HG03135 (cell line): Measurements from ENCODE around the gene B4GALT1.
"Not testable (repeated sequence)": the region's sequence is repeated elsewhere in the genome, so short reads cannot be mapped to it uniquely, and the experiment has no call there.

Experiments
- ATAC-seq: cut with Tn5 transposase; IDR thresholded peaks from one replicate; pipeline ENCODE4 v1.9.1; 2021; ENCODE audit warnings: mild to moderate bottlenecking, moderate library complexity; ENCODE audit not compliant: unreplicated experiment

Gene B4GALT1

DNA sequence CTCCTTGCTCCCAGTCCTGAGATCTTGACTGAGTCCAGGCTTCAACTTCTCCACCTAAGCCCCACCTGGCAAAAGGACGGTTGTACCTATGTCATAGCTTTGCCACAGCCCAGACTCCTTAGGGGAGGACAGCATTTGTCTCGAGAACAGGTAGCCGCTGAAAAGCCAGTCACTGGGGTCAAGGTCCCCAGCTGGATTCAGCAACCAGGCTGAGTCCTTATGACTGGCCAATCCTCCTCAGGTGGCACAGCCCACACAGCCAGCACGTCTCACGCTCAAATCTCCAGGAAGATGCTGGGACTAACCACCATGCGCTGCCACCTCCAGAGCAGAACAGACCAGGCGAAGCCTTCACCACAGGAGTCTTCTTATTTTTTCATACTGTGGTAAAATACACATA lies 62.7 kb downstream of the B4GALT1 start:
- no peak for ATAC-seq

DNA sequence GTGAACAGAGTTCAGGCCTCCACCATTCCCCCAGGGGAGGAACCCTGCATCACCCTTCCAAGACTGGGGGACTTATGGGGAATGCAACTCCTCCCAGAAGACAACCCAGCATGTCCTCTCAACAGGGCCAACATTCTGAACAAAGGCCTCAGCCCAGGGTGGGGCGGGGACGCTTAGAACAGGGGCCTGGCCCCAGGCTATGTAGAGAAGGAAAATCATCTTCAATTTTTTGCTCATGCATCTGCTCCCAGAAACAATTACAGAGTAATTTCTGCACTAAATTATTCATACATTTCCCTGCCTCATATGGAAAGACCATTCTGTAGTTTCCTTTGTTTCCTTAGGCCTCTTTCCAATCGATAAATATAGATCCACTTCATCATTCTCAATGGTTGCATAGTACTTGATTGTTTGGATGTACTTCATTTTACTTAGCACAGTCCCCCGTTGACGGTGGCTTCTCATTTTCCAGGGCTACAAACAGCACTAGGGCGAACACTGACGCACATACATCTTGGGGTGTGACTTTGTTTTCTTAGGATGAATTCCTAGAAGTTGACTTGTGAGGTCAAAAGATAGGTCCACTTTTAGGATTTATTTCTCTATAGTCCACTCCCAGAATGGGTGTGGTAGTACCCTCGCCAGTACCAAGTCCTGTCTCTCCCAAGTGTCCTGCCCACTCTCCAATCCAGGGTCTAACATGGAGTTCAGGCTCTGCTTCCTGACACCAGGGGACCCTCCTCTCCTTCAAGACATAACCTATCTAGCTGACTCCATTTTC lies 63.4 kb downstream of the B4GALT1 start:
- no peak for ATAC-seq

DNA sequence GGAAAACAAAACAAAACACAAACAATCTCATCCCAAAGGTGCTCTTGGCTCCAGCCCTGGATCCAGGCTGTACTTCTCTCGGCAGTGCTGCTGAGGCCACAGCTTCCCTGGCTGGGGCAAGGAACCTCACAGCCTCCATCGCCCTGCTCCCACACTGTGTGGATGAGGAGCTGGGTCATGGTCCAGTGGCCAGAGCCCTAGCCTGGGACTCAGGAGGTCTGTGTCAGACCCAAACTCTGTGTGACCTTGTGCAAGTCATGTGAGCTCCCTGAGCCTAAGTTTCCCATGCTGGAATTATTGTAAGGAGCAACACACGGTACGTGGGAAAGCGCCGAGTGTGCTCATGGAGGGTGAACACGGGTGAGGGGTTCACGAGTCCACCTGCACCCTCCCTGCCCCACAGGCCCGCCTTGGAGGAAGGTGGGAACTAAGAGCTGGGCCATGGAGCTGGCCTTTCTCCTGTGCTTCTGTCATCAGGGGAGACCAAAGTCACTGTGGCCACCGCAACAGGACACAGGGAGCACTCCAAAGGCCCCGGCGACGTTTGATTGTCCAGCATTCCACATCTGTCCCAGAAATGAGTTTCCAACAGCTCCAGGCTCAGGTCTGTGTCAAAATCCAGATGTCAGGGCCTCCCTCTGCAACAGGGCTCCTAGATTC lies 64.5 kb downstream of the B4GALT1 start:
- no peak for ATAC-seq

DNA sequence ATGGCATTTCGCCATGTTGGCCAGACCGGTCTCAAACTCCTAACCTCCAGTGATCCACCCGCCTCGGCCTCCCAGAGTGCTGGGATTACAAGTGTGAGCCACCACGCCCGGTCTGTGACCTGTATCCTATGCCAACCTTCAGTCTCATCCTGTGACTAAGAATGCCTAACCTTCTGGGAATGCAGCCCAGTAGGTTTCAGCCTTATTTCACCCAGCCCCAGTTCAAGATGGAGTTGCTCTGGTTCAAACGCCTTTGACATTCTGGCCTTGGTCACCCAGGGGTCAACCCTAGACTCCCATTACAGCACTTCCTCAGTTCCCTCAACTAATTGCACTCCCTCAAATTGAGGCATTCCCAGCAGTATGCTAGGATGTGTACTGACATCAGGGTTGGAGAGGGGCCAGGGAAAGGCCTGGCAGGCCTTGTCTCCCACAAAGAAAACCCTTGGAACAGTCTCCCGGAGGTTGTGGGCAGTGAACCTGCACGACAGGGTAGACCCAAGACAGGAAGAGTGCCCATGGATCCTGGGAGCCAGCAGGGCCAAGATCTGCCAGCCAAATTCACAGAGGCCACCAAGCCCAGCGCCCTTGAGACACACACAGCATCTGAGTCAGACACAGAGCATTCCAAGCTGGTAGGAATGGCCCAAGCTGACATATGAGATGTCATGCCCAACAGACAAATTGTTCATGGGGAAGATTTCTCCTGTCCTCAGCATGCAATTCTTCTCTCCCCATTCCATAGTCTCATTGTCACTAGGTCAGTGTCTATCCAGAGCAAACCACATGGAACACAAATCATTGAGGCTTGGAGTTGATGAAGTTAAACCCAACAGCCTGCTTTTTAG lies 65.8 kb downstream of the B4GALT1 start:
- ATAC-seq: no peak

DNA sequence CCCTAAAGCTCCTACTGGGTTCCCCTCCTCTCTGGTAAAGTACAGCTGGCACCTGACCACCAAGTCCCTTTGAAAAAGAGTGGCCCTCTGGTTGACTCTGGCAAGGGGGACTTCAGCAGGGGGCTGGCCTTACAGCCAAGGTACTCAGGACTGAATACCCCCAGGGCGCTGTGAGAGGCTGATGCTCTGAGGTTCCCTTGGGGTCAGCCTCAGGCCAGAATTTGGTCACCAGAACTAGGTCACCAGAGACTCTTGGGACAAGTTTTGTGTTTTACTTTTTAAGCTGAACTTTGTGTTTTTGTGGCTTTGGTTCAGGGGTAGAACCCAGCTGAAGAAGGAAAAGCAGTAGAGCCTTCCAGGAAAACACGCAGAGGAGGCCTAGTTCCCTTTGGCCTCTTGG lies 67.4 kb downstream of the B4GALT1 start:
- no peak for ATAC-seq

DNA sequence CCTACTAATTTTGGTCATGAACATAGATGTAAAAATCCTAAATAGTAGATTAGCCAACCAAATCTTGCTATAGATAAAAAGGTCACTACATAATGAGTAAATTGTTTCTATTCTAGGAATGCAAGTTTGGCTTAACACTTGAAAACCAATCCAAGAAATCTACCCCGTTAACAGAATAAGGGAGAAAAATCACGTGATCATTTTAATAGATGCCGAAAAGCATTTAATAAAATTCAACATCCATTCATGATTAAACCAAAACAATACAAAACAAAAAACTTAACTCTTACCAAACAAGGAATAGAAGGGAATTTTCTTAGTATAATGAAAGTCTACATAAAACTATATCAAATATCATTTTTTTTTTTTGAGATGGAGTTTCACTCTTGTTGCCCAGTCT lies 69.9 kb downstream of the B4GALT1 start:
- ATAC-seq: no peak

DNA sequence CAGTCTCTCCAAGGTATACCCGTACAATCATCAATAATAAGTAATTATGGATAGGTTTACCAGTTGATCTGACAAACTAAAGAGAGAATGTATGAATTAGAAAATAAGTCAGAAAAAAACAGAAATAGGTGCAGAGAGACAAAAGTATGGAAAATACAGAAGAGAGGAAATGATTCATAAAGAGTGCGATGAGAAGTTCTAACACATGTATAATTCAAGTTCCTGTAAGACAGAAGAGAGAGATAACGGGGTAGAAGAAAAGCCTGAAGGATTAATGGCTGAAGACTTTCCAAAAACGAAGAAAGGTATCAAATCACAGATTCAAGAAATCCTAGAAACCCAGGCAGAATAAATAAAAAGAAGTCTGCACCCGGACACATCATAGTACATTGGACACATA lies 74.5 kb downstream of the B4GALT1 start:
- ATAC-seq: no peak

DNA sequence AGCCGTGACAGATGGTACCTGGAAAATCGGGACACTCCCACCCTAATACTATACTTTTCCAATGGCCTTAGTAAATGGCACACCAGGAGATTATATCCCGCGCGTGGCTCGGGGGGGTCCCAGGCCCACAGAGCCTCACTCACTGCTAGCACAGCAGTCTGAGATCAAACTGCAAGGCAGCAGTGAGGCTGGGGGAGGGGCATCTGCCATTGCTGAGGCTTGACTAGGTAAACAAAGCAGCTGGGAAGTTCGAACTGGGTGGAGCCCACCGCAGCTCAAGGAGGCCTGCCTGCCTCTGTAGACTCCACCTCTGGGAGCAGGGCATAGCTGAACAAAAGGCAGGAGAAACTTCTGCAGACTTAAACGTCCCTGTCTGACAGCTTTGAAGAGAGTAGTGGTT lies 81.5 kb downstream of the B4GALT1 start:
- ATAC-seq: not testable (repeated sequence)

DNA sequence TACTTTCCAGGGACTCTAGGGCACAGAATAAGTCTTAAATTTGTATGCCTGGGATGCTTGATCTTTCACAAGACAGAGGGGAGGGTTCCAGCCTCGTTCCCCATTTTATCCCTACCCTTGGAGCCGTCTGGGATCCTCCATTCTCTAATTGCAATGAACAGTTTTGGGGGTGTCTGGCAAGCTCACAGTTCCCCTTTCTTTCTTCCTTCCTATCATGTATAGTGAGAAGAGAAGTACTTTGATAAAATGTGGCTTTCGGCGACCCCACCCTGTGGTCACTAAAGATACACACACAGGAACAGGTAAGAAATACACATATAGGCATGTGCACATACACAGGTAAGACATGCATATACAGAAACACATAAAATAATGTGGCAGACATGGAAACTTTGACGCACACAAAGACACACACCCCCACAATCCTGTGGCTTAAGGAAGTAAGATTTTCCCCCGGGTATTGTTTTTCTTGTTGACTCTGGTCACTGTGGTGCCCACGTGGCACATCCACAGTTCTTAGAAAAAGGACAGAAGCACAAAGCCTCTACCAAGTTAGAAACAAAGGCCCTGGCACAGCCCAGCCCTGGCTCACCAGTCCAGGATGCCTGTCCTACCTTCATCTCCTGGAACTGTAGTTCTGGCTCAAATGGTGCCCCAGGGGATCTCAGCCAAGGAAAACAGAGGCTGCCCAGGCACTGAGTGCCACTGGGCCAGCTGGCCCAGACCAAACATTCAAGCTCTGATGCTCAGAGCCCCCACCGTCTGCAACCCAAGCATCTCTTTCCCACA lies 84.4 kb downstream of the B4GALT1 start:
- ATAC-seq: no peak

DNA sequence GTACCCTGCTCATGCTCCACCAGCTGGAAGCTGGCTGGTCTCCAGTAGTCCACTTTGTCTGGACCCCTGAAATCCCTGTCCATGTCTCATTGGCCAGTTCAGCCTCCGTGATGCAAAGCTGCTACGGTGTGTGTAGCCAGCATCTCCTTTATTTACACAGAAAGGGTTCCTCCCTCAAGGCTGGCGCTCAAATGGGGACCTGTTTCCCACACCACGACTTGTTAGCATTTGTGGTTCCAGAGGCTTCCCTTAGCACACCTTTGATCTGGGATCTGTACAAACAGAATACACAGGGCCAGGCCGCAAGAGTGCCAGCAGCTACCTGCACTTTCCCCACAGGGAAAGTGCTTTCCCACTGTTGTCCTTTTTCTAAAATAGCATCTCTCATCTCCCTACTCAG lies 85.0 kb downstream of the B4GALT1 start:
- no peak for ATAC-seq

DNA sequence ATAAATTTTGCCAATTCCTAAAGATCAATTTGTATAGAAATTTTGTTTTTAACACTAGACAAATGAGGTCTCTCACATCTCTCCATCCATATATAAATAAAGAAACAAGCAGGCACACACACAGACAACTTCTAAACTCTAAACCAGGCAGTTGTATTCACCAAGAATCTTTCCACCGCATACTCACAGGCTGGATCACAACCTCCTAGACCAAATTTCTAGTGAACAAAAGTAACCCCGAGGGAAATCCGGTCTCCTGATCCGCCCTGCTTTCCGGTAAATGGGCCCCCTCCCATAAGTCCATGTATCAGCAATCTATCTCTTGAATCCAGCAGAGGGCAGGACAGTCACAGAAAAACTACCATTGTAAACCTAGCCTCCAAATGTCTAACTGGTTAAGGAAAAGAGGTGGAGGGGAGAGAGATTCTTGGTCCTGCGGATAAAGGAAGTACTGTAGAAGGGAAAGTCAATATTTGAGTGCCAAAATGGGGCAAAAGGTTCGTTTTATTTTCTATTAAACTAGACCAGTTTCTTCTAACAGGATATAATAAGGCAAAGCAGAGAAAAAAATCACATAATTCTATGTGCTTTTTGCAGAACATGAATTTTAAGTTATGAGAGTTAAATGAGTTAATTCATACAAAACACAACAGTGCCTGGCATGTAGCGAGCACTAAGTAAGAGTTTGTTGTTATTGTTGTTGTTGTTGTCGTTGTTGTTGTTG lies 85.8 kb downstream of the B4GALT1 start:
- ATAC-seq: peak; percentile 38

DNA sequence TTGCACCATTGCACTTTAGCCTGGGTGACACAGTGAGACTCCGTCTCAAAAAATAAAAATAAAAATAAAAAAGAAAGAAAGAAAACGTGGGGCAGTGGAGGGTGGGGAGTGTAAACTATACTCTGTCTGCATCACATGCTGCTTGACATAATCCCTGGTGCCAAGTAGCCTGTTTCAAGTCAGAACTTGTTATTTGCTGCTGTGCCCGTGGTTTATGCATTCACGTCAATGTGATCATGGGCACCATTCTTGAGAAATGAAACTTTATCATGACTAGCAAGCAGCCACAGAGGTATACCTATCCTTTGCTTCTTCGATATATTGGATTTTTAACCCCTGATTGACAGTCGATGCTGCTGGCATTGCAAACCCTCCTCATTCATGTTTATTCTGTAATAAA lies 86.6 kb downstream of the B4GALT1 start:
- no peak for ATAC-seq

DNA sequence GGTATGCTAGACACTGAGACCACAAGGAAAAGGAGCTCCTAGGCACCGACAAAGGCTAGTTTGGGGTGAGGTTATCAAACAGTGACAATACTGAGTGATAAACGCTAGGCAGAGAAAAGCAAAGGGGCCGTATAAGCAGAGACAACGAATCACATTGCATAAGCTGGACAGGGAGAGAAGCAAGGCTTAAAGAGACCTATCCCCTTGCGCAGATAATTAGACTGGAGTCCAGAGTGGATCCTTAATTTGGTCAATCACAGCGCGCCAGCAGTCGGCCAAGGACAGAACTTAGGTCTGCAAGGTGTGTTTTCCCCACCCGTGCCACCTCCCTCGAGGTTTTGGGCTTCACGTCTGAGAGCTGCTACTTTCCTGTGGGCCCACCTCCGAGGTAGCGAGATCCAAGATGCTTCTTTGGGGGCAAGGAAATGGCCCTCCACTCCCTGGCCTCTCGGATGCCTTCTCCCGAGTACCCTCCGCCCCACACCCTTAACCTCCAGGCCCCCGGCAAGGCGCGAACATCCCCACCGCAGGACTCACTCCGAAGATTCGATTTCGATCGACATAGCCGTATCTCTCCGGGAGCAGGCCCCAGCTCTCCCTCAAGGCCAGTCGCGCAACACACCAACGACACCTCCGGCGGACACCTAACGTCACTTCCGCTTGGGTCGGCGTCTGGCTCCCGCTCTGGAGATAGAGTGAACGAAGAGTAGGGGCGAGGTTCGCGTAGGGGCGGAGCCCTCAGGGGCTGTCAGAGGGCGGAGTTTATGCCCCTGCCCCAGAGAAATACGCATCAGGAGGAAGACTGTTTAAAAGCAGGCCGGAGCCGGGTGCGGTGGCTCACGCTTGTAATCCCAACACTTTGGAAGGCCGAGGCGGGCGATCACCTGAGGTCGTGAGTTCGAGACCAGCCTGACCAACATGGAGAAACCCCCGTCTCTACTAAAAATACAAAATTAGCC lies 90.8 kb downstream of the B4GALT1 start, which contains the start of gene SMU1:
SMU1 (minus strand) TSS at position 629 of the 959 bp plus-strand sequence; CDS start at position 563, 66 bp downstream.
- peak; percentile 98 for ATAC-seq

DNA sequence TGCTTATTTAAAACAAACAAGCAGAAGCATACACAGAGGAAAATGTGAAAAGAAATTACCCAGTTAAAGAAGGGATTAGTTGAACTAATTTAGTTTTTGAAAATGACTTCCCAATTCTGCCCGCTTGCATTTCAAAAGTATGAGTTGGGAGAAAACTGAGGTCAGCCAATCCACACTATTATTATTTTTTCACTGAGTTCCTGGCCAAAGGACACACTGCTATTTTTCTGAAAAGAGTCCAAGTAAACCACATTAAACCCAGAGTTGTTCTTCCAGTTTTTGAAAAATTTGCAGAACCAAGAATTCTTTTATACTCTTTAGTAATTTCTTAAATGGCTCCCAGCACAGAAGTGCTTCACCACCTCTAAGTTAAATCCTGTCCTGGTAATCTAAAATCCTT lies 98.1 kb downstream of the B4GALT1 start:
- ATAC-seq: no peak

DNA sequence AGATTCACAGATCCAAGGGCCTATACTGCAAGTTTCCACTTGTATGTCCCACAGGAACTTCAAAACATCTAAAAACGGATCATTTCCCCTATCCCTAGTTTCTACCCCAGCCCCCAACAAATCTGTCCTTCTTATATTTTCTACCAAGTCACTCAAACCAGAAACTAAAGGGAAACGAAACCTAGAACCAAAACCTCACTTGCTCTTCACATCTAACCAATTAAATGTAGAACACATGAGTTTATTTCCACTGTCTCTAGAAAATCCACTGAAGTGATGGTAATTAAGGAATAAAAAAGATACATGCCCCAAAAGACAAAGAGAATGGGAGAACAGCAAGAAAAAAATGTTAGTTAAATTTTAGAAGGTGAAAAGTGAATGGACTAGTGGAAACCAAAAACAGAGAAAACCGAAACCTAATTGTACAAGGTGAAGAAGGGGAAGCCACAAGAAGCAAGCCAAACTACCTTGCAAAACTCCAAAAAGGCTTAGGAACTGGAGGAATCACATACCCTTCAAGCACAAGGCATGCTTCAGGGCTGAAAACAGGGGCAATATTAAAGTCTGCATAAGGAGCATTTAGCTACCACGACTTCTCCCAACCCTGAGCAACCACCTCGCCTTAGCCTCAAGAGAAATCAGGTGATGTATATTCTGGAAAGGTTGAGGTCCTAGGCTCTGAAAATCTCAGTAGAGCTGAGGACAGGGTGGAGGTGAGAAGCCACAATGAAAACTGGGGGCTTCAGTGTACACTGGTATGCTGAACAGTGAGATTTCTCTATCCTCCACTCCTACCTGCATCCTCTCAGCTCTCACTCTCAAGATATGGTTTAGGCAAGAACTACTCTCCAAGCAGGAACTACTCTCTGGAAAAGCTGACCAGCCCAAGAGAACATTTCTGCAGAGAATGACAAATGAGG lies 101.7 kb downstream of the B4GALT1 start:
- peak; percentile 71 for ATAC-seq
